ENCODE data around the gene FPR2.

The FPR2 gene

DNA sequence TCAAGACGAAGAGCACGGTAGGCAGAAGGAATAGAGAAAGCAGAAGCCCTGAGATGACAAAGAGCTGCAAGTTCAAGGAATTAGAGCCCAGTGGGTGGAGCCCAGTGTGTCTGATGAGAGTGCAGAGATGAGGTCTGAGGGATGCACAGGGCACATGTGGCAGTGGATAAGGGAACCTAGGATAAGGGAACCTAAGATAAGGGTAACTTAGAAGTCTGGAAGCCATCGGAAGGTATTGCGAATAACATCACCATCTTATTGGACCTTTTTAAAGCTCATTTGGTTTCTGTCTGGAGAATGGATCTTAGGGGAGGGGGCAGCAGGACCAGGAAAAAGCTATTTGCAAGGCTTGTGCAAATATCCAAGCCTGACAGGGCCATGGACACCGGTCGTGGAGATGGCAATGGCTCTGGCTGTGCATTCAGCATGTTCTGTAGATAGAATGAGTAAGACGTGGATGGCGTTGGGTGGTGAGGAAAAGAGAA is 35.3 kb downstream of the FPR2 start:
- POLR2A ChIA-PET: no interaction called here
- no peak for DNase-seq (ENCODE audit: extremely low spot score)

DNA sequence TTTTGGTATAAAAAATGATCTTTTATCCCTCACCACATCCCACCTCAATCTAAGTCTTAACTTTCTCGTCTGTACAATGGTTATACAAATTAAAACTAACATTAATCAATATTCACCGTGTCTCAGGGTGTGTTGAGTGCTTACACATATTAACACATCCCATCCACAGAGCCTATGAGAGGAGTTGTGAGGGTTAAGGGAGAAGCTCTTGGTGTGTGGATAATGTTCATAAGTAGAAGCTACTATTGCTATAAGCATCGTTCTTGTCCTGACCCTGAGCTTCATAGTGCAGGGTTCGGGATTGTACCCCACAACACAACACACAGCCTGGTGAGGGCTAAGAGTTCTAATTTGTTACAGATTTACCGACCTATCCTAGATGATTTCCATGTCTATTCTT is 36.5 kb downstream of the FPR2 start:
- ChIA-PET POLR2A (no interaction called here), CTCF (interaction anchor here (4.7 kb wide), 1 partner anchor 20 kb away, joined by 16 read pairs; no protein-coding TSS in a partner anchor)
- no peak for DNase-seq (ENCODE audit: extremely low spot score)
- TF ChIP-seq, protein P1, sequence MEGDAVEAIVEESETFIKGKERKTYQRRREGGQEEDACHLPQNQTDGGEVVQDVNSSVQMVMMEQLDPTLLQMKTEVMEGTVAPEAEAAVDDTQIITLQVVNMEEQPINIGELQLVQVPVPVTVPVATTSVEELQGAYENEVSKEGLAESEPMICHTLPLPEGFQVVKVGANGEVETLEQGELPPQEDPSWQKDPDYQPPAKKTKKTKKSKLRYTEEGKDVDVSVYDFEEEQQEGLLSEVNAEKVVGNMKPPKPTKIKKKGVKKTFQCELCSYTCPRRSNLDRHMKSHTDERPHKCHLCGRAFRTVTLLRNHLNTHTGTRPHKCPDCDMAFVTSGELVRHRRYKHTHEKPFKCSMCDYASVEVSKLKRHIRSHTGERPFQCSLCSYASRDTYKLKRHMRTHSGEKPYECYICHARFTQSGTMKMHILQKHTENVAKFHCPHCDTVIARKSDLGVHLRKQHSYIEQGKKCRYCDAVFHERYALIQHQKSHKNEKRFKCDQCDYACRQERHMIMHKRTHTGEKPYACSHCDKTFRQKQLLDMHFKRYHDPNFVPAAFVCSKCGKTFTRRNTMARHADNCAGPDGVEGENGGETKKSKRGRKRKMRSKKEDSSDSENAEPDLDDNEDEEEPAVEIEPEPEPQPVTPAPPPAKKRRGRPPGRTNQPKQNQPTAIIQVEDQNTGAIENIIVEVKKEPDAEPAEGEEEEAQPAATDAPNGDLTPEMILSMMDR (IDR thresholded peaks at IDR 0.05; ENCODE audit: control extremely low read depth, extremely low read depth, low read depth, missing control alignments): no peak

More for the DNA sequence above, 35.3 kb downstream of the FPR2 start:
- TF ChIP-seq, protein P1 (IDR thresholded peaks at IDR 0.05; ENCODE audit: control extremely low read depth, extremely low read depth, low read depth, missing control alignments): no peak
- CTCF ChIA-PET: interaction anchor here (4.7 kb wide), 1 partner anchor 19 kb away, joined by 16 read pairs; no protein-coding TSS in a partner anchor

DNA sequence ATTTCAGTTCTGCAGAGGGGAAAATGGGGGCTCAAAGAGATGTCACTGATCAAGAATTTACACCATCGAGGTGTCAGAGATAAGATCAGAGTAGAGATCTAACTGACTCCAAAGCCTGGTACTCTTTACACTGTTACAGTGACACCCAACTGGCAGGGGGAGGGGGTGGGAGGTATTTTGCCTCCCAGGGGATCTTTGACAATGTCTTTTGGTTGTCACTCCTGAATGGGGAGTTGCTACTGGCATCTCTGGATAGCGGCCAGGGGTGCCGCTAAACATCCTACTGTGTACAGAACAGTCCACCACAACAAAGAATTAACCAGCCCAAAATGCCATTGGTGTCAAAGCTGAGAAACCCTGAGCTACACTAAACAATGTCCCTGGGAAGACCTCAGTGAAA is 37.1 kb downstream of the FPR2 start:
- no peak for DNase-seq (ENCODE audit: extremely low spot score)
- TF ChIP-seq, protein P1 (IDR thresholded peaks at IDR 0.05; ENCODE audit: control extremely low read depth, extremely low read depth, low read depth, missing control alignments): no peak
- CTCF ChIA-PET: interaction anchor here (4.7 kb wide), 1 partner anchor 21 kb away, joined by 16 read pairs; no protein-coding TSS in a partner anchor
- POLR2A ChIA-PET: no interaction called here

GRCh38 chr19:51799034-51799773 is 38.2 kb downstream of the FPR2 start:
- CTCF ChIA-PET: interaction anchor here (4.7 kb wide), 1 partner anchor 22 kb away, joined by 16 read pairs; no protein-coding TSS in a partner anchor
- POLR2A ChIA-PET: no interaction called here
- TF ChIP-seq, protein P1 (IDR thresholded peaks at IDR 0.05; ENCODE audit: control extremely low read depth, extremely low read depth, low read depth, missing control alignments): no peak
- DNase-seq (ENCODE audit: extremely low spot score): no peak

GRCh38 chr19:51799774-51800472 is 38.9 kb downstream of the FPR2 start:
- ChIA-PET CTCF (interaction anchor here (4.7 kb wide), 1 partner anchor 22 kb away, joined by 16 read pairs; no protein-coding TSS in a partner anchor), POLR2A (no interaction called here)
- no peak for DNase-seq (ENCODE audit: extremely low spot score)
- TF ChIP-seq, protein P1 (IDR thresholded peaks at IDR 0.05; ENCODE audit: control extremely low read depth, extremely low read depth, low read depth, missing control alignments): no peak

DNA sequence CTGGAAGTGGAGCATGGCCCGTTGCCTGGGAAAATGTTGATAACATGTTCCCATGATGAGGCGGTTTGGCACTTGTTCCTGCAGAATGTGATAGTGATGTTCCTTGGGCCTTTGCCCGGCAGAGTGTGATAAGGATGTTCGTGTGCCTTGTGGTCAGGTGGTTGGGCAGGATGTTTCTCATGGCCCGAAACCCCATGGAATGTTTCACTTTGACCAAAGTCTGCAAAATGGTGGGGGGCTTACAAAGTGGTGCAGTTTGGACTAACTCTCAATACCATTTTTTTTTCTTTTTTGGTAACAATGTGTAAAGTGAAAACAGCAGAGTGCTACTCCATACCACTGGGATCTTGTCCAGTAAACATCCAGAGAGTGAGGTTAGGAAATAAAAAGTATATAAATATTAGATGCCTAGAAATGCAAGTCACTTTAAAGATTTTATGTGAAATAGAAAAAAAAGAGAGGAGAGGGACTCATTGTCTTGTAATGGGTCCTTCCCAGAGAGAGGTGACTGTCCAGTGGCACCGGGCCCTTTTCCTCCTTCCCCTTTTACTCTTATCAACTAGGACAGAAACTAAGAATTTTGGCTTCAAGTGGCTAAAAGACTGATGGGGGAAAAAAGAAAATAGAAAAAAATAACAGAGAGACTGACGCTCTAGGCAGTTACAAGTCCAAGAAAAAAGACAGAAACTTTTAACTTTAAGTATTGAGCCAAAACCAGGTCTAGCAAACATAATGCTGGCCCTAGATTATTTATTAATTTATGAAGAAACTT is 39.7 kb downstream of the FPR2 start:
- ChIA-PET POLR2A (no interaction called here), CTCF (no interaction called here)
- no peak for DNase-seq (ENCODE audit: extremely low spot score)
- TF ChIP-seq, protein P1 (IDR thresholded peaks at IDR 0.05; ENCODE audit: control extremely low read depth, extremely low read depth, low read depth, missing control alignments): no peak

All from GM10248 (cell line).